ENCODE measurements around the gene TBC1D26. TPM values are rescaled to one million over a fixed set of nuclear protein-coding genes. Genes with fewer than 3 reads are reported as not detected.

TBC1D26 gene
- total RNA-seq, 4 donors from 2014 or later = 0.29 TPM; not detected in 3

Other genes starting within 250 kb of the TBC1D26 start
- 10 to 100 TPM; 11.4 to 50.5 (median 20.9) TPM for gene TVP23C, start 168.8 kb upstream of the TBC1D26 start, total RNA-seq
- gene FBXW10B, start 112.6 kb upstream of the TBC1D26 start, total RNA-seq = 1 to 10 TPM; 2.8 to 4.0 (median 3.6) TPM
- 10 to 100 TPM; 52.8 to 92.1 (median 63.8) TPM for gene TRIM16, start 48.0 kb upstream of the TBC1D26 start, total RNA-seq
- 10 to 100 TPM; 12.9 to 22.3 (median 19.4) TPM for gene ZNF286A, start 32.5 kb upstream of the TBC1D26 start, total RNA-seq
- 10 to 100 TPM; 35.3 to 55.3 (median 45.5) TPM for gene ADORA2B, start 212.8 kb downstream of the TBC1D26 start, total RNA-seq

Data from suprapubic skin (tissue), 4 donors.